Caco-2 (cell line): ENCODE results near the gene TAF4B. TPM values are rescaled to one million over a fixed set of nuclear protein-coding genes. Genes with fewer than 3 reads are reported as not detected.

ENCODE experiments used
- BruUV-seq: library from RNA; stranded (reverse); fragments of 400-500 nt; replicated peaks from 2 replicates; lab custom pipeline; 2021; lab: Mats Ljungman, UMichigan
- CTCF ChIA-PET: fragments of 300-600 bp; sonication (Branson Sonifier 250); formaldehyde crosslinking; loops from one replicate; lab custom pipeline; 2022; ENCODE audit warnings: antibody characterized with exemption; lab: Charles Lee
- POLR2A ChIA-PET: fragments of 300-600 bp; sonication (Branson Sonifier 250); formaldehyde crosslinking; loops from one replicate; lab custom pipeline; 2022; ENCODE audit warnings: antibody characterized with exemption; lab: Charles Lee
- DNase-seq, 2 experiments: peaks; one replicate each; pipeline versions ENCODE4 v3.0.0 to v3.0.0-alpha.2; 2020 to 2022
- H3K27me3 ChIP-seq: replicated peaks from 2 replicates; pipeline ENCODE4 v1.6.0; 2011; ENCODE audit warnings: low read length; ENCODE audit not compliant: control insufficient read depth, insufficient read depth
- H3K36me3 ChIP-seq: 2 replicates; pipeline ENCODE4 v1.5.1; 2011; ENCODE audit warnings: low read length; ENCODE audit not compliant: control insufficient read depth, insufficient read depth
- H3K4me1 ChIP-seq: fragments of 250-450 bp; sonication (Bioruptor Pico); 2 replicates; pipeline ENCODE4 v1.5.1; 2020; ENCODE audit warnings: mild to moderate bottlenecking
- H3K4me3 ChIP-seq: 2 replicates; pipeline ENCODE4 v1.5.1; 2011; ENCODE audit warnings: low read depth, mild to moderate bottlenecking, control low read depth, low read length
- H3K9me3 ChIP-seq: fragments of 250-450 bp; sonication (Bioruptor Pico); 2 replicates; pipeline ENCODE4 v1.5.1; 2020; ENCODE audit warnings: mild to moderate bottlenecking, moderate library complexity
- H3K27ac Mint-ChIP-seq: one replicate; pipeline ENCODE4 v1.8.0; 2022; ENCODE audit warnings: mixed read lengths; ENCODE audit not compliant: unreplicated experiment
- H3K27me3 Mint-ChIP-seq: one replicate; pipeline ENCODE4 v1.8.0; 2022; ENCODE audit warnings: mixed read lengths; ENCODE audit not compliant: insufficient read depth, unreplicated experiment
- H3K36me3 Mint-ChIP-seq: one replicate; pipeline ENCODE4 v1.8.0; 2022; ENCODE audit warnings: mild to moderate bottlenecking, mixed read lengths; ENCODE audit not compliant: insufficient read depth, unreplicated experiment
- H3K4me1 Mint-ChIP-seq: one replicate; pipeline ENCODE4 v1.8.0; 2022; ENCODE audit warnings: low read depth, mixed read lengths; ENCODE audit not compliant: unreplicated experiment
- H3K4me3 Mint-ChIP-seq: one replicate; pipeline ENCODE4 v1.8.0; 2022; ENCODE audit warnings: mild to moderate bottlenecking, moderate library complexity, mixed read lengths; ENCODE audit not compliant: unreplicated experiment
- H3K9me3 Mint-ChIP-seq: one replicate; pipeline ENCODE4 v1.8.0; 2022; ENCODE audit warnings: mixed read lengths; ENCODE audit not compliant: unreplicated experiment
- intact Hi-C: fragments of 100-400 bp; cut with micrococcal nuclease; formaldehyde crosslinking; loops from one replicate; pipeline ENCODE4 v1.10.0; 2022; ENCODE audit not compliant: unreplicated experiment
- total RNA-seq: library from RNA; stranded (reverse); gene quantifications from 2 replicates; pipeline ENCODE4 v1.2.3, GENCODE V29; 2022
- TF ChIP-seq, protein P1 (sequence below), 2 experiments: fragments of 200-600 bp in 1 of 2; IDR thresholded peaks; 1 replicate in 1 of 2; 2 replicates in 1 of 2; pipeline versions ENCODE4 v1.5.1 to v1.8.0; 2011 to 2022; ENCODE audit warnings: antibody characterized with exemption in 1 of 2, control low read depth in 1 of 2, inconsistent platforms in 1 of 2, low read depth in 1 of 2, low read length in 1 of 2, mild to moderate bottlenecking in 1 of 2, moderate library complexity in 1 of 2; ENCODE audit not compliant: insufficient read depth in 1 of 2, severe bottlenecking in 1 of 2, unreplicated experiment in 1 of 2

Gene TAF4B
- total RNA-seq, 1 experiment from 2014 or later, result 2.6 TPM

GRCh38 chr18:26325771-26326170 lies 99.5 kb downstream of the TAF4B start:
- Mint-ChIP-seq H3K27me3 (no peaks in the 10 kb centered on the region), H3K9me3 (no peaks in the 10 kb centered on the region), H3K4me1 (no peaks in the 10 kb centered on the region), H3K27ac (no peak overlapping the region), H3K36me3 (no peaks in the 10 kb centered on the region), H3K4me3 (no peak overlapping the region)
- POLR2A ChIA-PET, result no interaction called here
- no peaks in the 10 kb centered on the region for H3K36me3 ChIP-seq
- no peaks in the 10 kb centered on the region for H3K27me3 ChIP-seq
- BruUV-seq, result no TSS peak
- CTCF ChIA-PET, result no interaction called here
- TF ChIP-seq, protein P1, sequence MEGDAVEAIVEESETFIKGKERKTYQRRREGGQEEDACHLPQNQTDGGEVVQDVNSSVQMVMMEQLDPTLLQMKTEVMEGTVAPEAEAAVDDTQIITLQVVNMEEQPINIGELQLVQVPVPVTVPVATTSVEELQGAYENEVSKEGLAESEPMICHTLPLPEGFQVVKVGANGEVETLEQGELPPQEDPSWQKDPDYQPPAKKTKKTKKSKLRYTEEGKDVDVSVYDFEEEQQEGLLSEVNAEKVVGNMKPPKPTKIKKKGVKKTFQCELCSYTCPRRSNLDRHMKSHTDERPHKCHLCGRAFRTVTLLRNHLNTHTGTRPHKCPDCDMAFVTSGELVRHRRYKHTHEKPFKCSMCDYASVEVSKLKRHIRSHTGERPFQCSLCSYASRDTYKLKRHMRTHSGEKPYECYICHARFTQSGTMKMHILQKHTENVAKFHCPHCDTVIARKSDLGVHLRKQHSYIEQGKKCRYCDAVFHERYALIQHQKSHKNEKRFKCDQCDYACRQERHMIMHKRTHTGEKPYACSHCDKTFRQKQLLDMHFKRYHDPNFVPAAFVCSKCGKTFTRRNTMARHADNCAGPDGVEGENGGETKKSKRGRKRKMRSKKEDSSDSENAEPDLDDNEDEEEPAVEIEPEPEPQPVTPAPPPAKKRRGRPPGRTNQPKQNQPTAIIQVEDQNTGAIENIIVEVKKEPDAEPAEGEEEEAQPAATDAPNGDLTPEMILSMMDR (IDR thresholded peaks at IDR 0.05; ENCODE audit: insufficient read depth in 1 of 2, low read depth in 1 of 2, low read length in 1 of 2, severe bottlenecking in 1 of 2, unreplicated experiment in 1 of 2), result no peak
- intact Hi-C loops, result no loop called here
- no peak for DNase-seq
- no peaks in the 10 kb centered on the region for H3K4me1 ChIP-seq
- H3K4me3 ChIP-seq, result no peak overlapping the region
- H3K9me3 ChIP-seq, result no peaks in the 10 kb centered on the region

DNA sequence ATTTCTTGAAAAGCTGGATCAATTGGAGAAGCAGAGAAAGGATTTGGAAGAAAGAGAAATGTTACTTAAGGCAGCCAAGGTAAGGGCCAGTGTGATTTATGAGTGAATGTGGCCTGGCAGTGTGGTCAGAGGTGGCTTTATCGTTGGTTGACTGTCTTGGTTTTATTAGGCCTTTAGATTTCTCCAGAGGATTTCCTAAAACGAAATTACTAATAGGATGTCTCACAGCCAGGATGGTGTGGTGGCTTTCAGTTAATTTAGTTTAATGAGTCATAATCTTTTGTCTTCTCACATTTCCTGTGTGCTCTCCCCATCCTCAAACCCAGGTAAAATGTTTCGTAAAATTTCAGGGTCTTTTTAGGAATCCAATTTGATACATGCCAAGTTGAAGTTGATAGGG lies 100.8 kb downstream of the TAF4B start:
- H3K36me3 Mint-ChIP-seq, result no peaks in the 10 kb centered on the region
- ChIA-PET POLR2A (no interaction called here), CTCF (no interaction called here)
- no TSS peak for BruUV-seq
- no peak overlapping the region for H3K27ac Mint-ChIP-seq
- no peak overlapping the region for H3K4me3 ChIP-seq
- H3K9me3 ChIP-seq, result no peaks in the 10 kb centered on the region
- H3K27me3 ChIP-seq, result no peaks in the 10 kb centered on the region
- H3K9me3 Mint-ChIP-seq, result no peaks in the 10 kb centered on the region
- H3K4me1 ChIP-seq, result no peaks in the 10 kb centered on the region
- no peak for DNase-seq
- no peaks in the 10 kb centered on the region for H3K27me3 Mint-ChIP-seq
- intact Hi-C loops, result no loop called here
- TF ChIP-seq, protein P1 (IDR thresholded peaks at IDR 0.05; ENCODE audit: insufficient read depth in 1 of 2, low read depth in 1 of 2, low read length in 1 of 2, severe bottlenecking in 1 of 2, unreplicated experiment in 1 of 2), result no peak
- no peaks in the 10 kb centered on the region for H3K36me3 ChIP-seq
- H3K4me1 Mint-ChIP-seq, result no peaks in the 10 kb centered on the region
- no peak overlapping the region for H3K4me3 Mint-ChIP-seq

GRCh38 chr18:26332991-26333390 lies 106.7 kb downstream of the TAF4B start:
- no peaks in the 10 kb centered on the region for H3K9me3 Mint-ChIP-seq
- H3K27ac Mint-ChIP-seq, result no peak overlapping the region
- no peak for DNase-seq
- H3K4me1 ChIP-seq, result no peaks in the 10 kb centered on the region
- TF ChIP-seq, protein P1 (IDR thresholded peaks at IDR 0.05; ENCODE audit: insufficient read depth in 1 of 2, low read depth in 1 of 2, low read length in 1 of 2, severe bottlenecking in 1 of 2, unreplicated experiment in 1 of 2), result no peak
- H3K9me3 ChIP-seq, result no peaks in the 10 kb centered on the region
- no peaks in the 10 kb centered on the region for H3K36me3 Mint-ChIP-seq
- H3K27me3 Mint-ChIP-seq, result no peaks in the 10 kb centered on the region
- no peaks in the 10 kb centered on the region for H3K36me3 ChIP-seq
- no peak overlapping the region for H3K4me3 Mint-ChIP-seq
- BruUV-seq, result no TSS peak
- CTCF ChIA-PET, result no interaction called here
- H3K4me1 Mint-ChIP-seq, result no peaks in the 10 kb centered on the region
- POLR2A ChIA-PET, result no interaction called here
- H3K27me3 ChIP-seq, result no peaks in the 10 kb centered on the region
- no peak overlapping the region for H3K4me3 ChIP-seq
- intact Hi-C loops, result no loop called here
